ENCODE data around the gene MSANTD2. TPM values are rescaled to one million over a fixed set of nuclear protein-coding genes. Genes with fewer than 3 reads are reported as not detected.

MSANTD2 gene
- total and polyA plus RNA-seq, 2 donors from 2014 or later, result 6.5 to 16.4 TPM

DNA sequence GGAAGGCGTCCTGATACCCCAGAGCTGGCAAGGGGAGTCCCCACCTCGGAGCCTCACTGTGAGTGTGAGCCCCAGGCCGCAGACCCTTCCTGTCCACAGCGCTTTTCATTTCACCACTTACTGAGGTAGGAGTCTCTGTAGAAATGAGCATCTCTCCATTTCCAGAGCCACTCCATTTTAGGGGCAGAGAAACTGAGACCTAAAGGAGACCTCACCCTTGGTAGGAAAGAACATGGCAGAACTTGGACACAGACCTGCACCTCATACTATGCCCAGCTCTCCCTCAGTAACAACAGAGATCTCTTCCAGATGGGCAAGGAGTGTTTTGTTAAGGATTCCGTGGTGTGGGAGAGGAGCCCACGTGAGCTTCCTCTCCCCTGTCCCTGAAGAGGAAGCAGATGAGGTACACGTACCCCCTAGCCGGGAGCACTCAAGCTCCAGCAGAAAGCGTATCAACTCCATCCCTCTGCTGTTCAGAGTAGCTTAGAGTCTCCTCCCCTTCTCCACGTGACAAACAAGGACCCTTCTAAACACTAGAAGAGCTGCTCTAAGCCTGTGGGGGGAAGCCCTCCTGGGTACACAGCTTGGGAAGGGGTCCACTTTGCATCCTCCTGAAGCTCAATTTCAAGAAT is 47.6 kb downstream of the MSANTD2 start:
- H3K27me3 ChIP-seq (ENCODE audit: control insufficient read depth, insufficient read depth, low read length), result peaks cover 51% of the 10 kb centered on the region
- peaks cover 0 to 3% (median 0%) of the 10 kb centered on the region in 3 donors for H3K36me3 ChIP-seq (ENCODE audit: control insufficient read depth in 2 of 3, insufficient read depth in 3 of 3, low read length in 3 of 3)
- peaks cover 0 to 8% (median 0%) of the 10 kb centered on the region in 3 donors for H3K4me1 ChIP-seq (ENCODE audit: control insufficient read depth in 2 of 3, insufficient read depth in 2 of 3, low read depth in 1 of 3, low read length in 3 of 3)
- H3K9ac ChIP-seq (ENCODE audit: low read length in 3 of 3), result no peak overlapping the region
- intact Hi-C loops (cut with DNase I), result no loop called here
- no peaks in the 10 kb centered on the region for H3K9me3 ChIP-seq (ENCODE audit: control insufficient read depth in 2 of 3, insufficient read depth in 1 of 3, low read length in 3 of 3)
- DNase-seq (peak in 1 of 5 donors; percentile 33), FAIRE-seq (no peak)
- no peak overlapping the region for H3K27ac ChIP-seq (ENCODE audit: low read depth in 2 of 2, low read length in 2 of 2)
- no peak overlapping the region for H3K4me3 ChIP-seq (ENCODE audit: low read length in 3 of 3)
- TF ChIP-seq CTCF (IDR thresholded peaks at IDR 0.05; ENCODE audit: borderline replicate concordance, extremely low read depth, insufficient read depth), result no peak

DNA sequence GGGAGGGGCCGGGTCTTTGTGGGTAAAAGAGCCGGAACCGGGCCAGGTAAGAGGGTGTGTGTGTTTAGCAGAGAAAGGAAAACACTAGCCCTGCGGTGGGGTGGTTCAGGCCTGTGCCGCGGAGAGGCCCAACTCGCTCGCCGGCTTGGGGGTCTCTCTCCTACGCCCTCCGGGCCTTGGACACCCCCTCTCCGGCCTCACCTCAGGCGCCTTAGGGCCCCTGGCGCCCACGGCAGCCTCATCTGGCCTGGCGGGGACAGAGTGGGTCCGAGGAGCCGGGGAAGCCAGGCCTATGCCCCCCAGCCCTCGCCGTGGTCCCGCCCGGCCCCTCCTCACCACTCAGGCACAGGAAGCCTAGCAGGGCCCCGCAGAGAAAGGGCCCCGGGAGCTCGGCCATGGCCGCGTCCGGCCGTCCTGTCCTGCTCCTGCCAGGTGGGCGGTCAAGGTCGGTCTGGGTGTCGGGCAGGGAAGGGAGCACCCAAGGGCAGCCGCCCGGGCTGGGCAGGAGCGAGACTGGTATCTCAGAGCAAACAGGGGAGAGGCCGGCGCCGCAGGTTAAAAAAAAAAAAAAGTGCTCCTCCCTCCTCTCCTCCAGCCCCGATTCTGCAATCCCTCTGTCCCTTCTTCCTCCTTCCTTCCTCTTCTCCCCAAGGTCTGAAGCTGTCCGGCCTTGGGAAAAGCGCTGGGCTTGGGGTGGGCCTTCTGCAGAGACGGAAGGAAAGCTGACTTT is 48.3 kb downstream of the MSANTD2 start, which contains the start of gene VSIG2:
Gene VSIG2 (minus strand): TSS at position 515 of the 730 bp plus-strand sequence. CDS start 118 bp downstream, at position 397.
- FAIRE-seq (no peak), DNase-seq (peak in 2 of 5 donors; percentile 48 to 71)
- Histone ChIP-seq H3K9me3 (ENCODE audit: control insufficient read depth in 2 of 3, insufficient read depth in 1 of 3, low read length in 3 of 3) (no peaks in the 10 kb centered on the region), H3K27me3 (ENCODE audit: control insufficient read depth, insufficient read depth, low read length) (peaks cover 46% of the 10 kb centered on the region), H3K36me3 (ENCODE audit: control insufficient read depth in 2 of 3, insufficient read depth in 3 of 3, low read length in 3 of 3) (peaks cover 0 to 3% (median 0%) of the 10 kb centered on the region in 3 donors), H3K9ac (ENCODE audit: low read length in 3 of 3) (no peak within 1 kb of the TSS), H3K27ac (ENCODE audit: low read depth in 2 of 2, low read length in 2 of 2) (no peak within 1 kb of the TSS), H3K4me3 (ENCODE audit: low read length in 3 of 3) (no peak within 1 kb of the TSS), H3K4me1 (ENCODE audit: control insufficient read depth in 2 of 3, insufficient read depth in 2 of 3, low read depth in 1 of 3, low read length in 3 of 3) (peaks cover 0 to 13% (median 0%) of the 10 kb centered on the region in 3 donors)
- intact Hi-C loops (cut with DNase I), result no loop called here
- no peak for TF ChIP-seq CTCF (IDR thresholded peaks at IDR 0.05; ENCODE audit: borderline replicate concordance, extremely low read depth, insufficient read depth)

GRCh38 chr11:124751391-124751740 is 48.8 kb downstream of the MSANTD2 start:
- no peak overlapping the region for H3K4me3 ChIP-seq (ENCODE audit: low read length in 3 of 3)
- no peaks in the 10 kb centered on the region for H3K9me3 ChIP-seq (ENCODE audit: control insufficient read depth in 2 of 3, insufficient read depth in 1 of 3, low read length in 3 of 3)
- H3K4me1 ChIP-seq (ENCODE audit: control insufficient read depth in 2 of 3, insufficient read depth in 2 of 3, low read depth in 1 of 3, low read length in 3 of 3), result peaks cover 0 to 15% (median 0%) of the 10 kb centered on the region in 3 donors
- intact Hi-C loops (cut with DNase I), result no loop called here
- H3K27ac ChIP-seq (ENCODE audit: low read depth in 2 of 2, low read length in 2 of 2), result no peak overlapping the region
- peaks cover 42% of the 10 kb centered on the region for H3K27me3 ChIP-seq (ENCODE audit: control insufficient read depth, insufficient read depth, low read length)
- H3K36me3 ChIP-seq (ENCODE audit: control insufficient read depth in 2 of 3, insufficient read depth in 3 of 3, low read length in 3 of 3), result peaks cover 0 to 3% (median 0%) of the 10 kb centered on the region in 3 donors
- DNase-seq, result peak in 1 of 5 donors; percentile 73
- FAIRE-seq, result no peak
- TF ChIP-seq CTCF (IDR thresholded peaks at IDR 0.05; ENCODE audit: borderline replicate concordance, extremely low read depth, insufficient read depth), result no peak
- H3K9ac ChIP-seq (ENCODE audit: low read length in 3 of 3), result no peak overlapping the region
